Measurements from ENCODE around the gene HOXC4.
"Not testable (repeated sequence)": the region's sequence is repeated elsewhere in the genome, so short reads cannot be mapped to it uniquely, and the experiment has no call there.

HOXC4 gene

DNA sequence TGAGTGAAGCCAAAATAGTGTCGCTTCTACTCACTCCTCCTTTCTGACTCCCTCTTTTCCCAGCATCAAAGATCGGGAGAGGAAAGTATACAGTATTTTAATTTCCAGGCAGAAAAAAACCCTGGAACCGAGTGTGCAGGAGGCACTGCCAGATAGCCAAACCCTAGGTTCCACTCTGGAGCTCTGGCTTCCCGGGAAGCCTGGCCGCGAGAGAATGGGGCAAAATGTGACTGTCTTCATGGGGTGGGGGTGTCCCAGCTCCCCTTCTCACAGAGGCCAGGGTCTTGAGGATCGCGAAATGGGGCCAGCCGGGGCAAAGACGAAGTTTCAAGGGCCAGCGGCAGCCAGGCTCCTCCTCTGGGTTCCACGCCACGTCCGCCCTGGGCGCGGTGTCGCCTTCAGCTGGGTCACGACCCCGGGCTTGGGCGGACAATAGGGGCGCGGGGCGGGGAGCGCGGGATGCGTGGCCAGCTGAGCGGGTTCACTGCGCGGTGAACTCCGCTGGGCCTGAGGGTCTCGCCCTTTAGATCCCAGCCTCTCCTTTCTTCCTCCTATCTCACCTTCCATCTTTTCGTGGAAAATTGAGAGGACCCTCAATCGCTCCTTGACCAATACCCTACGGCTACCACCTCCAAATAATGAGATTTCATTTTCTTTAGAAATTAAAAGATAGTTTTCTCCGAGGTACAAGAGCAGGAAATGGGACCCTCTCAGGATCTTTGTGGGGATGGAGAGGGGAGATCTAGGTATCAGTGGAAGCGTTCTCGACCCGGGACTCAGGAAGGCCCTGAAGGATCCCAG, 6.7 kb downstream of the HOXC4 start:
- no peak for DNase-seq

GRCh38 chr12:54060975-54061778, 7.5 kb downstream of the HOXC4 start:
- no peak for DNase-seq

GRCh38 chr12:54065677-54066076, 12.0 kb downstream of the HOXC4 start:
- DNase-seq, result no peak

GRCh38 chr12:54066408-54066807, 12.8 kb downstream of the HOXC4 start:
- DNase-seq, result no peak

GRCh38 chr12:54068418-54069070, 14.9 kb downstream of the HOXC4 start:
- no peak for DNase-seq

GRCh38 chr12:54071942-54072341, 18.3 kb downstream of the HOXC4 start:
- no peak for DNase-seq

DNA sequence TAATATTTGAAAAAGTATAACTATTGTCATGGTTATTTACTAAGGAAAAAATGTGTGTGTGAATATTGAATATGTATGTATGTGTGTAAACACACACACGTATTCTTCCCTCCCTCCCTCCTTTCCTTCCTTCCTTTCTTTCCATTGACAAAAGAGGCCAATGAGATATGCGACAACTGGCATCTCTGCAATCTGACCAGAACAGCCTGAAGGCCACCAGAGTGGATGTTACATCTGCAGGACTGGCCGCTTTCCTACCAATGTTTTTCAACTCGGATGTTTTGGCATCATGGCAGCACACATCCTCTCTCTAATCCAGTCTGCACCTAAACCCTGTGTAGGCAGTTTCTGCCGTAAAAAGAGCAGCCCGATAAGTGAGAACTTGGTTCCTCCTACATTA, 20.7 kb downstream of the HOXC4 start:
- DNase-seq, result no peak

GRCh38 chr12:54075409-54075808, 21.8 kb downstream of the HOXC4 start:
- DNase-seq, result no peak

DNA sequence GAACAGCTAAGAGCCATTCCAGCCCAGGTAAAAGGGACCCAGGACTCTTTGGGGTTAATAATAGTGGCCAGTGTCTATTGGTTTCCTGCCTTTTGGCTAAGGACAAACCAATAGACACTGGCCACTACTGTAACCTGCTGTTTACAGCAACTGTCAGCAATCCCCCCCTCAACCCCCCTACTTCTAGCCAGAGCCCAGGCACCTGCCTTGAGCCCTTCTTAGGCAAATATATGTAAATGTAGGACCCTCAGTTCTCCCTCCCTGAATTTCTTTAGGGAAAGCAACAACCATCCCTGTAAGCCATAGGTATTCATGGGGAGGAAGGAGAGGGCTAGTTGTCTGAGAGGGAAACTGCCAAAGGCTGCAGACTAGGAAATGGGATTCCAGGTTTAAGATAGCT, 22.3 kb downstream of the HOXC4 start:
- no peak for DNase-seq

DNA sequence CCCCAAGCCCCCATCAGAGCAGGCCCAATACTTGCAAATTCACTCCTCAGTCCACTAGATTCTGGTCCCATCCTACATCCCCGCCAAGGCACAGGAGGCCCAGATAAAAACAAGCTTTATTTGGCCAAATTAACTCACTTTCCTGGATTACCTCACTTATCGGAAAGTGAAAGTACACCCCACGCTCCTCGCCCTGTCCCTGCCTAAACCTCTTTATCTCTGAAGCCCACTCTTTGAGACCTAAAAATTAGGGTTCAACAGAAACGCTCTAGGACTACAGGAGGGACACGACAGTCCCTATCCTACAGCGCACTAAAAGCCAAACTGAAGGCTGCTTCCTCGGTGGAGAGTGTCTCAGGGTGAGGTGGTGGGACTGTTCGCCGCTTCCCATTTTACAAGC, 24.2 kb downstream of the HOXC4 start:
- DNase-seq, result not testable (repeated sequence)

GRCh38 chr12:54079115-54079514, 25.5 kb downstream of the HOXC4 start:
- DNase-seq, result not testable (repeated sequence)

- DNase-seq, result not testable (repeated sequence)
Observed at GRCh38 chr12:54080008-54080924, 26.6 kb downstream of the HOXC4 start.

DNA sequence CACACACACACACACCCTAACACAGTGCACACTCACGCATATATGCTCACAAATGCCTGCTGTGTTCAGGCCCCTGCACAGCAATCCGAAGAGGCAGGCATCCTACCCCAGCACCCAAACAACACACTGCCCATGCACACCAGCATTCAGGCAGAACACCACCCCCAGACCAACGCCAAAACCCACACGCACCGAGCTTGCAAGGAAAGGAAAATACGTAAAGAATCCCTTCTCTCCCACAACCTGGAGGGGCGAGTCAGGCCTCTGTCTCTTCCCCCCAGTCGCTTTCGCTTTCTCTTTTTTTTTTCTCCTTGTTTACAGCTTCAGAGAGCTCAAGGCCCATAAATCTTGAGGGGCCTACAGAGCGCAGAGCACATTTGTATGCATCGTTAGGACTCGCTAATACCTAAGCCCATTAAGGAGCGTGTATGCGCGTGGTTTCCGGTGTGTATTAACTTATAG, 27.4 kb downstream of the HOXC4 start:
- peak; percentile 39 for DNase-seq

GRCh38 chr12:54081581-54082396, 28.2 kb downstream of the HOXC4 start:
- peak; percentile 55 for DNase-seq

- peak; percentile 54 for DNase-seq
Observed at GRCh38 chr12:54082397-54082892, 28.8 kb downstream of the HOXC4 start.

DNA sequence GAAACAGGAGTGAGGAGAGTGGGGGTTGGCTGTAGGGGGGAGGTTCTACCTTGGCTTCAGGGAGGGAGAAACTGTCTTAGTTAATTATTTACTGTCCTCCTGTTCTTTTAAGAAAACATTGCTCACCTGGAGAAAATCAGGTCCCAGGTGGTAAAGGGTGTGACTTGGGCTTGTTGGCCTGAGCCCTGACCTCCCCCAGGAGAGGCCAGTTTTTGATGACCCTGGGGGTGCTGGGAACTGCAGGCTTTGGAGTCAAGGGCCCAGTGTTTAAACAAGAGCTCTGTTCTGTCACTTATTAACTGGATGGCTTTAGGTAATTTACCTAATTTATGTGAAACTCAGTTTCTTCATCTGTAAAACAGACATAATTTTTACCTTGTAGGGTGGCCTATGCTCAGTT, 34.4 kb downstream of the HOXC4 start:
- not testable (repeated sequence) for DNase-seq

DNA sequence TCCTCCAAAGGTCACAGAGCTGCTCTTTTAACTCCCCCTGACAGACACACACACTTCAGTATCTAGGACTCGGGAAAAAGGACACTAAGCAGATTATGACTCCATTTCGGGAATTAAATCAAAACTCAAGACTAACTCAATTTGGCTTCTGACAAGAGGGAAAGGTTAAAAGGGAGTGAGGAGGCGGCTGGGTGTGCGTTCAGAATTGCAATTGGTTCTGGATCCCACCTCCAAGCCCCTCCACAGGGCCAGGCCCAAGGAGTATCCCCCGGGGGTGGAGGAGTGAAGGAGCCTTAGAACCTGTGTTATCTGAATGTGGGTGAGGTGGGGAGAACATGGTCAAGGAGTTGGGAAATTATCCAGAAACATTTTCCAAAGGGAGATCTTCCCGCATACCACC, 35.8 kb downstream of the HOXC4 start:
- not testable (repeated sequence) for DNase-seq

DNA sequence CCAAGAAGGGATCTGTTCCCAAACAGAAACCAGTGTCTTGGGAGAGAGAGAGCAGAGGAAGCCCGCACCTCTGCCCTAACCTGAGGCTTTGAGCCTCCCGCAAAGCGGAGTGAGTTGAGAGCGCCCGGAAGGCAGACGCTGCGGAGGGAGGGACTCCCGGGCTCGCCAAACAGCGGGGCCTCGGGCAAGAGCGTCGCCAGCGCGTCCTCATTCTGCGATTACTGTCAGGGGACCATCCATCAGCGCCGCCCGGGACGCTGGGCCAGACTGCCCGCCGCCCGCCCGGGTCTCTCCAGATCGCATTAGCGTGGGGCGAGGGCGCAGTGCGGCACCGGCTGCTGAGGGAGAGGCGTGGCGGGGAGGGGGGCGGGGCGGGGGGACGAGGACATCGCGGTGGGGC, 36.7 kb downstream of the HOXC4 start:
- not testable (repeated sequence) for DNase-seq

- DNase-seq, result not testable (repeated sequence)
Observed at GRCh38 chr12:54092943-54093342, 39.3 kb downstream of the HOXC4 start.

- not testable (repeated sequence) for DNase-seq
Observed at GRCh38 chr12:54095928-54096327, 42.3 kb downstream of the HOXC4 start.

DNA sequence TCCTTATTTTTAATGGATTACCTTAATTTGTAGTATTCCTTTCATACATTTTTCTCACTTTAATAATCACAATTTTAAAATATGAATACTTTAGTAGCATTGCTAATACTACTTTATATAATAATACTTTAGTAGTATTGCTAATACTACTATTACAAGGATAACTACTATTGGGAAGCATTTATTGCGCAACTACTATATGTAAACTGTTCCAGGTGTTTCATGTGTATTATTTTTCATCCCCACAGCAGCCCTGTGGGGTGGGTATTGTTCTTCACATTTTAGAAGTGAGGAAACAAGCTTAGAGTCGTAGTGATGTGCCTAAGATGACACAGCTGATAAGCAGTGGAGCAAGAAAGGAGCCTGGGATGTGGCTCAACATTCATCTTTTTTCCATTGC, 45.0 kb downstream of the HOXC4 start:
- not testable (repeated sequence) for DNase-seq

Data from activated T-cell treated with anti-CD3 and anti-CD28 coated beads, Interleukin-2, amount 50 U/mL, for 1 hour (primary cell).